Stimulated activated CD4-positive, alpha-beta T cell treated with anti-CD3 and anti-CD28 coated beads, TNF-alpha, amount 100 ng/mL, for 4 hours (primary cell): ENCODE data around the gene BUD13.
A peak's percentile ranks its signal among the peaks of the same experiment; 100 is the strongest.
"Not testable (repeated sequence)": the region's sequence is repeated elsewhere in the genome, so short reads cannot be mapped to it uniquely, and the experiment has no call there.

ENCODE experiments used
- DNase-seq, 3 experiments: peaks; one replicate each; pipeline ENCODE4 v3.0.0-alpha.2; 2020; ENCODE audit warnings: low read depth in 3 of 3

The BUD13 gene

GRCh38 chr11:116772443-116773202 is at the start of gene BUD13:
Gene BUD13 (minus strand): TSS chr11:116772987. CDS start chr11:116772964, 23 bp downstream.
- DNase-seq: peak; percentile 86 to 95 (median 86)

GRCh38 chr11:116822575-116822974 is 49.8 kb upstream of the BUD13 start:
- no peak for DNase-seq

- DNase-seq: no peak
Observed at GRCh38 chr11:116821050-116821918, 48.5 kb upstream of the BUD13 start.

- DNase-seq: no peak
Observed at GRCh38 chr11:116819049-116819448, 46.3 kb upstream of the BUD13 start.

- DNase-seq: no peak
Observed at GRCh38 chr11:116814502-116814901, 41.7 kb upstream of the BUD13 start.

GRCh38 chr11:116813781-116814471 is 41.1 kb upstream of the BUD13 start:
- DNase-seq: no peak

GRCh38 chr11:116813170-116813569 is 40.4 kb upstream of the BUD13 start:
- no peak for DNase-seq

- DNase-seq: no peak
Observed at GRCh38 chr11:116812109-116812508, 39.3 kb upstream of the BUD13 start.

GRCh38 chr11:116811194-116811593 is 38.4 kb upstream of the BUD13 start:
- no peak for DNase-seq

- DNase-seq: no peak
Observed at GRCh38 chr11:116808262-116809175, 35.7 kb upstream of the BUD13 start.

GRCh38 chr11:116807601-116808261 is 34.9 kb upstream of the BUD13 start:
- no peak for DNase-seq

GRCh38 chr11:116804001-116804400 is 31.2 kb upstream of the BUD13 start:
- DNase-seq: no peak

- DNase-seq: not testable (repeated sequence)
Observed at GRCh38 chr11:116801662-116802061, 28.9 kb upstream of the BUD13 start.

- no peak for DNase-seq
Observed at GRCh38 chr11:116800610-116801009, 27.8 kb upstream of the BUD13 start.

- no peak for DNase-seq
Observed at GRCh38 chr11:116798368-116798767, 25.6 kb upstream of the BUD13 start.

- no peak for DNase-seq
Observed at GRCh38 chr11:116797816-116798215, 25.0 kb upstream of the BUD13 start.

GRCh38 chr11:116796548-116796947 is 23.8 kb upstream of the BUD13 start:
- DNase-seq: no peak

GRCh38 chr11:116794851-116795250 is 22.1 kb upstream of the BUD13 start:
- no peak for DNase-seq

GRCh38 chr11:116793772-116794097 is 20.9 kb upstream of the BUD13 start:
- DNase-seq: no peak

GRCh38 chr11:116792869-116793771 is 20.3 kb upstream of the BUD13 start:
- no peak for DNase-seq
